A673 (cell line): ENCODE data around the gene TP53BP2.

Experiments
- EZH2 ChIP-seq: fragments of 200-600 bp; sonication (generic); IDR thresholded peaks from 2 replicates; pipeline ENCODE4 v1.6.1; 2017; ENCODE audit warnings: borderline replicate concordance, low read depth, mild to moderate bottlenecking, mixed read lengths, antibody characterized with exemption, low read length; ENCODE audit not compliant: poor library complexity, severe bottlenecking
- TF ChIP-seq, protein P1 (sequence below): fragments of 300-800, 200-600 bp; sonication (generic); conservative IDR thresholded peaks from 2 replicates; pipeline ENCODE4 v1.5.1; 2017; ENCODE audit warnings: low read depth, mild to moderate bottlenecking, antibody characterized with exemption, low read length, moderate library complexity, mixed read lengths

DNA sequence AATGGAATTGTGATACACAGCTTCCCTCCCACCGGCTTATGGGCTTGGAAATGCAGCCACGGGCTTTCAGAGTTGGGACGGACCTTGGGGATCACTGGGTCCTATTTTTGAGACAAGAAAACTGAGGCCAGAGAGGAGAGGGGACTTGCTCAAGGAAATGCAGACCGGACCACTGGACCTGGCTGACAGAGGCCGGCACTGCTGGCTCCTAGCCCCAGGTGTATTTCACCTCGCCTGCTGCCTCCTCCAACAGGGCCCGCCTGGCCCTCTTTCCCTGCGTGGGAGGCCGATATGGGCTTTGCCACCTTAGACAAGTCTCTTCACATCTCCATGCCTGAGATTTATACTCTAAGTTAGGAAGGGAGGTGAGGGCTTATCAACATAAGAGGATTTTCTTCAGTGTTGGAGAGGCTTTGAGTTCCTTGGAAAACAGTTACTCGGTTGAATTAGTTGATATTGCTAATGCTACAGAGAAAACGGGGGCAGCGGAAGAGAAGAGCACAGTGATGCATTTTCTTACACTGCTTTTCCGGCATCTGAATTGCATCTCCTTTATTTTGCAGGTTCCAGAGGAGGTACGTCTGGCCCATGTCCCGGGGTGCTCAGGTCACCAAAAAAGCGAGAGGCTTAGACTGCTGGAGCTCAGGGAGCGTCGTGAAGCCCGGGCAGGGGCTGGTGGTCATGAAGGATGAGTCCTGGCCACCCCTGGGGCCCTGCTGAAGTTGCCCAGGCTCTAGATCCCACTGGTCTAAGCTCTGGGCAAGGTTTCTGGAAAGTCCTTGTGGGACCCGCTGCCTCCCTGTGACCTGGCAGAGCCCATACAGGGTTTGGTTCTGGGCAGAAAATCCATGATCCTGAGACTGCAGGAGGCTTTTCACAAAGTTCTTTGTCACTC is 88.7 kb downstream of the TP53BP2 start:
- TF ChIP-seq, protein P1, sequence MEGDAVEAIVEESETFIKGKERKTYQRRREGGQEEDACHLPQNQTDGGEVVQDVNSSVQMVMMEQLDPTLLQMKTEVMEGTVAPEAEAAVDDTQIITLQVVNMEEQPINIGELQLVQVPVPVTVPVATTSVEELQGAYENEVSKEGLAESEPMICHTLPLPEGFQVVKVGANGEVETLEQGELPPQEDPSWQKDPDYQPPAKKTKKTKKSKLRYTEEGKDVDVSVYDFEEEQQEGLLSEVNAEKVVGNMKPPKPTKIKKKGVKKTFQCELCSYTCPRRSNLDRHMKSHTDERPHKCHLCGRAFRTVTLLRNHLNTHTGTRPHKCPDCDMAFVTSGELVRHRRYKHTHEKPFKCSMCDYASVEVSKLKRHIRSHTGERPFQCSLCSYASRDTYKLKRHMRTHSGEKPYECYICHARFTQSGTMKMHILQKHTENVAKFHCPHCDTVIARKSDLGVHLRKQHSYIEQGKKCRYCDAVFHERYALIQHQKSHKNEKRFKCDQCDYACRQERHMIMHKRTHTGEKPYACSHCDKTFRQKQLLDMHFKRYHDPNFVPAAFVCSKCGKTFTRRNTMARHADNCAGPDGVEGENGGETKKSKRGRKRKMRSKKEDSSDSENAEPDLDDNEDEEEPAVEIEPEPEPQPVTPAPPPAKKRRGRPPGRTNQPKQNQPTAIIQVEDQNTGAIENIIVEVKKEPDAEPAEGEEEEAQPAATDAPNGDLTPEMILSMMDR: no peak
- TF ChIP-seq EZH2: no peak
